Adrenal gland (tissue), 12 donors: ENCODE measurements around the gene TNKS1BP1. TPM values are rescaled to one million over a fixed set of nuclear protein-coding genes. Genes with fewer than 3 reads are reported as not detected.

Experiments used
- DNase-seq, 7 donors: peaks; one replicate each; pipeline ENCODE4 v3.0.0-alpha.2; 2019 to 2020
- H3K27ac ChIP-seq, 5 donors: fragments of 200-600 bp; sonication (generic) in 4 of 5; 1 replicate in 3 of 5; 2 replicates in 2 of 5; pipeline versions ENCODE4 v1.5.1 to v1.8.0; 2016 to 2020; ENCODE audit warnings: mild to moderate bottlenecking in 1 of 5
- H3K27me3 ChIP-seq: fragments of 200-600 bp; 2 replicates; pipeline ENCODE4 v1.8.0; 2021
- H3K36me3 ChIP-seq, 2 donors: fragments of 200-600 bp; replicated peaks in 1 of 2; 1 replicate in 1 of 2; 2 replicates in 1 of 2; pipeline versions ENCODE4 v1.5.1 to v1.8.0; 2018 to 2022
- H3K4me1 ChIP-seq, 2 donors: fragments of 200-600 bp; replicated peaks in 1 of 2; 1 replicate in 1 of 2; 2 replicates in 1 of 2; pipeline versions ENCODE4 v1.5.1 to v1.8.0; 2018 to 2021
- H3K4me3 ChIP-seq, 4 donors: fragments of 200-600 bp; sonication (generic) in 3 of 4; one replicate each; pipeline ENCODE4 v1.5.1; 2016 to 2018
- H3K9me3 ChIP-seq, 3 donors: fragments of 200-600 bp; sonication (generic) in 1 of 3; replicated peaks in 1 of 3; 1 replicate in 2 of 3; 2 replicates in 1 of 3; pipeline versions ENCODE4 v1.5.1 to v1.8.0; 2016 to 2021
- CTCF ChIP-seq, 6 experiments: fragments of 450-650 bp in 4 of 6; fragments of 200-600 bp in 2 of 6; sonication (generic) in 1 of 6; IDR thresholded peaks; 1 replicate in 5 of 6; 2 replicates in 1 of 6; pipeline versions ENCODE4 v1.5.1 to v1.8.0; 2016 to 2021; ENCODE audit warnings: antibody characterized with exemption in 6 of 6, mild to moderate bottlenecking in 2 of 6, moderate library complexity in 1 of 6
- POLR2A ChIP-seq, 2 donors: fragments of 450-650 bp; IDR thresholded peaks; one replicate each; pipeline ENCODE4 v1.6.1; 2017; ENCODE audit warnings: antibody characterized with exemption in 2 of 2, mild to moderate bottlenecking in 2 of 2, moderate library complexity in 1 of 2
- WGBS, 4 donors: extraction: QIAGEN DNeasy Blood & Tissue Kit in 2 of 4; methylation state at CpG; one replicate each; pipeline versions ENCODE4 v1.1.5 to v1.1.7; 2013 to 2017; 5-methylcytosine and 5-hydroxymethylcytosine counted together
- intact Hi-C, 2 donors: fragments of 100-400 bp; cut with DNase I; formaldehyde crosslinking; loops; one replicate each; pipeline versions ENCODE4 v1.14.1 to v1.15.0; 2022 to 2023
- polyA plus RNA-seq, 3 donors: library from polyadenylated mRNA; stranded (reverse); fragments of 200-250 nt in 2 of 3; fragments of 350-450 nt in 1 of 3; fragmentation: Illumina TruSeq in 1 of 3; extraction: RNeasy Lipid Tissue Mini Kit (QIAGEN cat#74804) in 1 of 3; gene quantifications; one replicate each; pipeline ENCODE4 v1.2.3, GENCODE V29; 2013 to 2014
- total RNA-seq, 9 donors: library from RNA; depleted of rRNA in 4 of 9; stranded (reverse); fragments of >200 nt in 4 of 9; fragments of 120-200 nt in 1 of 9; fragmentation: NEBNext Ultra II Directional in 1 of 9; extraction: Animal tissue kit (Norgen Biotek cat#: 25700) in 1 of 9; gene quantifications; one replicate each; pipeline versions ENCODE4 v1.1.0 to v1.2.4, GENCODE V29; 2013 to 2023
- donor health status: healthy with polysubstance abuse.
- donor health status: Bipolar disorder and iron deficiency.
- donor health status: DM: yes; HTN: yes; CAD: no.
- donor health status: DM: no; HTN: no; CAD: no.
- donor health status: DM: no; HTN: no; CAD: no.
- donor health status: DM: yes; HTN: yes; CAD: no.

TNKS1BP1 gene
- total and polyA plus RNA-seq, 12 donors, result 24.5 to 338 (median 140) TPM

- Histone ChIP-seq H3K27ac (peak overlapping the region in 1 of 5 donors; percentile 56), H3K4me3 (no peak overlapping the region), H3K36me3 (peaks cover 0 to 39% of the 10 kb centered on the region in 2 donors), H3K27me3 (no peaks in the 10 kb centered on the region), H3K9me3 (no peaks in the 10 kb centered on the region), H3K4me1 (peaks cover 33 to 53% of the 10 kb centered on the region in 2 donors)
- WGBS, 4 donors, result 64 to 78% (median 69%) methylated on average over 8 of the region's 8 CpGs
- peak in 3 of 7 donors; percentile 57 to 71 (median 59) for DNase-seq
- TF ChIP-seq POLR2A (IDR thresholded peaks at IDR 0.05), result no peak
- TF ChIP-seq CTCF (IDR thresholded peaks at IDR 0.05), result no peak
- intact Hi-C loops, result no loop called here
Observed at GRCh38 chr11:57303990-57304579, 20.7 kb downstream of the TNKS1BP1 start.

GRCh38 chr11:57303280-57303989 lies 21.3 kb downstream of the TNKS1BP1 start:
- H3K36me3 ChIP-seq, result peaks cover 0 to 43% of the 10 kb centered on the region in 2 donors
- peak overlapping the region in 1 of 5 donors; percentile 56 for H3K27ac ChIP-seq
- H3K4me3 ChIP-seq, result no peak overlapping the region
- TF ChIP-seq CTCF (IDR thresholded peaks at IDR 0.05), result no peak
- TF ChIP-seq POLR2A (IDR thresholded peaks at IDR 0.05), result no peak
- intact Hi-C loops, result no loop called here
- H3K9me3 ChIP-seq, result no peaks in the 10 kb centered on the region
- 71 to 76% (median 74%) methylated on average over 15 to 17 of the region's 17 CpGs for WGBS, 4 donors
- H3K4me1 ChIP-seq, result peaks cover 27 to 48% of the 10 kb centered on the region in 2 donors
- no peak for DNase-seq
- H3K27me3 ChIP-seq, result no peaks in the 10 kb centered on the region

- DNase-seq, result no peak
- TF ChIP-seq POLR2A (IDR thresholded peaks at IDR 0.05), result no peak
- no peak for TF ChIP-seq CTCF (IDR thresholded peaks at IDR 0.05)
- 81 to 95% (median 88%) methylated on average over 12 to 15 of the region's 15 CpGs for WGBS, 4 donors
- intact Hi-C loops, result no loop called here
- Histone ChIP-seq H3K27me3 (no peaks in the 10 kb centered on the region), H3K4me1 (peaks cover 24 to 38% of the 10 kb centered on the region in 2 donors), H3K27ac (no peak overlapping the region), H3K36me3 (peaks cover 0 to 44% of the 10 kb centered on the region in 2 donors), H3K4me3 (no peak overlapping the region), H3K9me3 (no peaks in the 10 kb centered on the region)
Observed at GRCh38 chr11:57302489-57302888, 22.3 kb downstream of the TNKS1BP1 start.

GRCh38 chr11:57301711-57302423 lies 22.9 kb downstream of the TNKS1BP1 start:
- DNase-seq, result peak in 1 of 7 donors; percentile 48
- no peaks in the 10 kb centered on the region for H3K27me3 ChIP-seq
- peaks cover 20 to 32% of the 10 kb centered on the region in 2 donors for H3K4me1 ChIP-seq
- H3K9me3 ChIP-seq, result no peaks in the 10 kb centered on the region
- WGBS, 4 donors, result 97 to 100% (median 97%) methylated on average over 2 to 27 of the region's 27 CpGs
- no peak overlapping the region for H3K27ac ChIP-seq
- intact Hi-C loops, result no loop called here
- H3K4me3 ChIP-seq, result no peak overlapping the region
- peaks cover 0 to 44% of the 10 kb centered on the region in 2 donors for H3K36me3 ChIP-seq
- no peak for TF ChIP-seq POLR2A (IDR thresholded peaks at IDR 0.05)
- TF ChIP-seq CTCF (IDR thresholded peaks at IDR 0.05), result no peak
